LNCaP clone FGC (cell line): Measurements from ENCODE around the gene MED13L.
"Not testable (repeated sequence)": the region's sequence is repeated elsewhere in the genome, so short reads cannot be mapped to it uniquely, and the experiment has no call there.

Source experiments
- DNase-seq: peaks from one replicate; pipeline ENCODE4 v3.0.0-alpha.2; 2011; ENCODE audit warnings: low read depth
- H3K4me3 ChIP-seq: 2 replicates; pipeline ENCODE4 v1.5.1; 2011; ENCODE audit warnings: mild to moderate bottlenecking, low read depth, low read length, control low read depth
- TF ChIP-seq, protein P1 (sequence below): IDR thresholded peaks from 2 replicates; pipeline ENCODE4 v1.5.1; 2012; ENCODE audit warnings: mild to moderate bottlenecking; ENCODE audit not compliant: control insufficient read depth, insufficient read depth; ENCODE audit errors: extremely low read depth

Gene MED13L

GRCh38 chr12:116040402-116040801 is 237.1 kb downstream of the MED13L start:
- no peak for DNase-seq
- TF ChIP-seq, protein P1, sequence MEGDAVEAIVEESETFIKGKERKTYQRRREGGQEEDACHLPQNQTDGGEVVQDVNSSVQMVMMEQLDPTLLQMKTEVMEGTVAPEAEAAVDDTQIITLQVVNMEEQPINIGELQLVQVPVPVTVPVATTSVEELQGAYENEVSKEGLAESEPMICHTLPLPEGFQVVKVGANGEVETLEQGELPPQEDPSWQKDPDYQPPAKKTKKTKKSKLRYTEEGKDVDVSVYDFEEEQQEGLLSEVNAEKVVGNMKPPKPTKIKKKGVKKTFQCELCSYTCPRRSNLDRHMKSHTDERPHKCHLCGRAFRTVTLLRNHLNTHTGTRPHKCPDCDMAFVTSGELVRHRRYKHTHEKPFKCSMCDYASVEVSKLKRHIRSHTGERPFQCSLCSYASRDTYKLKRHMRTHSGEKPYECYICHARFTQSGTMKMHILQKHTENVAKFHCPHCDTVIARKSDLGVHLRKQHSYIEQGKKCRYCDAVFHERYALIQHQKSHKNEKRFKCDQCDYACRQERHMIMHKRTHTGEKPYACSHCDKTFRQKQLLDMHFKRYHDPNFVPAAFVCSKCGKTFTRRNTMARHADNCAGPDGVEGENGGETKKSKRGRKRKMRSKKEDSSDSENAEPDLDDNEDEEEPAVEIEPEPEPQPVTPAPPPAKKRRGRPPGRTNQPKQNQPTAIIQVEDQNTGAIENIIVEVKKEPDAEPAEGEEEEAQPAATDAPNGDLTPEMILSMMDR = no peak
- H3K4me3 ChIP-seq = no peak overlapping the region

- DNase-seq = no peak
- no peak overlapping the region for H3K4me3 ChIP-seq
- TF ChIP-seq, protein P1 = no peak
Observed at GRCh38 chr12:116039081-116039480, 238.4 kb downstream of the MED13L start.

- DNase-seq = no peak
Observed at GRCh38 chr12:116037941-116038837, 239.3 kb downstream of the MED13L start.

DNA sequence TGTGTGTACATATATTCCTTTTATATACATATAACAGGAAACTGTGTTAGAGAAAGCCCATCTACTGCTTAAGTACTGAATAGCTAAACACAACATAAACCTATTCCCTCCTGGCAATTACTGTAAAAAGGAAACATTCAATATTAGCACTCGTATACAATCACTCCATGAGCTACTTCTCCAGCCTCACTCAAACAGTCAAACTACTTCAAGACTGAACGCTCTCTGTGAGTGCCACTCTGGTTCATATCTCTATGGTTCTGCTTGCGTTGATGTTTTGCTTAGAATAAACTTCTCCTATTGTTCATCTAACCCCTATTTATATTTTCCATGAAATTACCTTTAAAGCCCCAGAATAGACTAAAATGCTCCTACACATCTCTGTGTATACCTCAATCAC is 243.7 kb downstream of the MED13L start:
- no peak overlapping the region for H3K4me3 ChIP-seq
- TF ChIP-seq, protein P1 = no peak
- DNase-seq = no peak

More at GRCh38 chr12:116037941-116038837, 239.3 kb downstream of the MED13L start:
- H3K4me3 ChIP-seq = no peak overlapping the region
- TF ChIP-seq, protein P1 = no peak

- not testable (repeated sequence) for DNase-seq, H3K4me3 ChIP-seq
Observed at GRCh38 chr12:116031624-116032023, 245.9 kb downstream of the MED13L start.

DNA sequence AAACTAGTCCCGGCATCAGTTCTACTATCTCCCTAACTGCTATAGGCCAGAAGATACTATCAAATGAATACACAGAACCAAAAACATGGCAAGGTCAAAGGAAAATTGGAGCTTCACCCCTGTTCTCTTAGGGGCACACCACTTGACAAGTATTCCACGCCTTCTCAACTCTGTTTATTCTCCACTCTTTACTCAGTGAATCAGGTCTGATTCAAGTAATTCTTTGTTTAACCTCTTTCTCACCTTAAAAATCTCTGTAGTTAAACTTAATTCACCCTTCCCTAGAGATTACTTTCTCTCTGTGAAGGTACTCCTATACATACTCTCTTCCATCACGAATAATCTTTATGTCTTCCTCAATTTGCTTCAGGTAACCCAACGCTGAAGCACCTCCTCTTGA is 248.9 kb downstream of the MED13L start:
- H3K4me3 ChIP-seq = no peak overlapping the region
- no peak for DNase-seq
- TF ChIP-seq, protein P1 = no peak

DNA sequence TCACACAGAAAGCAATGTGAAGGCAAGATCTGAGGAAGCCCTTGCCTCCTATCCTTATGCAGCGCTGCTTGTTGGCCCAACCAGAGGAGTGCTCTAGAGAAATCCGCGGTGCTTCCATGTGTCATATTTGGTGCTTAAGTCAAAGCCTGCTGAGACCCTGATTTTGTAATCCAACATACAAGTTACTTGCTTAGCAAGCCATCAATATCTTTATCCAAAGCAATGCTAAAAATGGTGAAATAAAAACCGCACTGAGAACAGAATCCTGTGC is 250.0 kb downstream of the MED13L start:
- DNase-seq = no peak
- TF ChIP-seq, protein P1 = no peak
- H3K4me3 ChIP-seq = no peak overlapping the region
